Right lobe of liver (tissue), 4 donors: ENCODE results near the gene FCAMR.

Experiments used
- POLR2A ChIP-seq: fragments of 450-650 bp; IDR thresholded peaks from one replicate; pipeline ENCODE4 v1.6.1; 2017; ENCODE audit warnings: antibody characterized with exemption, mild to moderate bottlenecking
- TF ChIP-seq, protein P1 (sequence below), 4 donors: fragments of 200-600 bp in 3 of 4; fragments of 450-650 bp in 1 of 4; IDR thresholded peaks; one replicate each; pipeline versions ENCODE4 v1.5.1 to v1.8.0; 2016 to 2022; ENCODE audit warnings: antibody characterized with exemption in 4 of 4, mild to moderate bottlenecking in 2 of 4
- donor health status: DM: no; HTN: no; CAD: no.
- donor health status: DM: no; HTN: no; CAD: no.
- donor health status: DM: no; HTN: yes; CAD: no.

DNA sequence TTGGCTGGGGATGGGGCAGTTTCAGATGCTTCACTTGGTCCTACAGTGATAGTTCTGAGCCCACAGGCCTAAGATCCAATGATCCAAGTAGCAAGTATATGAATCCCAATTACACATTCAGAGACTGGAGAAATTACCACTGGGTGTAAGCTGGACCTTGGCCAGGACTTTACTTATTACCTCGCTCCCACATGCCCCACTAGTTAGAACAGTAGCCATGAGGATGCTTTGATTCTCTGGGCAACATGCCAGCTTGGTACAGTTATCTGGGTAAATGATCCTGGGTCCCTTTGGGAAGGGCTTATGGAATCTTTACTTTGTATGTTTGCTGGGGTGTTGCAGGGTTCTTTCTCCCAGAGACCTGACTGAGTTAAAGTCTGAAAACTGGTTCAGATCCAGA, 5.0 kb upstream of the FCAMR start:
- no peak for TF ChIP-seq POLR2A
- TF ChIP-seq, protein P1, sequence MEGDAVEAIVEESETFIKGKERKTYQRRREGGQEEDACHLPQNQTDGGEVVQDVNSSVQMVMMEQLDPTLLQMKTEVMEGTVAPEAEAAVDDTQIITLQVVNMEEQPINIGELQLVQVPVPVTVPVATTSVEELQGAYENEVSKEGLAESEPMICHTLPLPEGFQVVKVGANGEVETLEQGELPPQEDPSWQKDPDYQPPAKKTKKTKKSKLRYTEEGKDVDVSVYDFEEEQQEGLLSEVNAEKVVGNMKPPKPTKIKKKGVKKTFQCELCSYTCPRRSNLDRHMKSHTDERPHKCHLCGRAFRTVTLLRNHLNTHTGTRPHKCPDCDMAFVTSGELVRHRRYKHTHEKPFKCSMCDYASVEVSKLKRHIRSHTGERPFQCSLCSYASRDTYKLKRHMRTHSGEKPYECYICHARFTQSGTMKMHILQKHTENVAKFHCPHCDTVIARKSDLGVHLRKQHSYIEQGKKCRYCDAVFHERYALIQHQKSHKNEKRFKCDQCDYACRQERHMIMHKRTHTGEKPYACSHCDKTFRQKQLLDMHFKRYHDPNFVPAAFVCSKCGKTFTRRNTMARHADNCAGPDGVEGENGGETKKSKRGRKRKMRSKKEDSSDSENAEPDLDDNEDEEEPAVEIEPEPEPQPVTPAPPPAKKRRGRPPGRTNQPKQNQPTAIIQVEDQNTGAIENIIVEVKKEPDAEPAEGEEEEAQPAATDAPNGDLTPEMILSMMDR (IDR thresholded peaks at IDR 0.05): no peak
